OCI-LY1 (cell line): ENCODE results near the gene LAMC3.

Experiments
- EZH2 ChIP-seq: fragments of 200-600 bp; sonication (generic), shearing (Covaris generic); IDR thresholded peaks from 2 replicates; pipeline ENCODE4 v1.8.0; 2017; ENCODE audit warnings: borderline replicate concordance, mixed run types, mild to moderate bottlenecking, antibody characterized with exemption, low read length, moderate library complexity, mixed read lengths
- TF ChIP-seq, protein P1 (sequence below): fragments of 200-600 bp; sonication (generic), shearing (Covaris generic); IDR thresholded peaks from 2 replicates; pipeline ENCODE4 v1.5.1; 2017; ENCODE audit warnings: mild to moderate bottlenecking, antibody characterized with exemption, low read length, moderate library complexity, mixed read lengths

DNA sequence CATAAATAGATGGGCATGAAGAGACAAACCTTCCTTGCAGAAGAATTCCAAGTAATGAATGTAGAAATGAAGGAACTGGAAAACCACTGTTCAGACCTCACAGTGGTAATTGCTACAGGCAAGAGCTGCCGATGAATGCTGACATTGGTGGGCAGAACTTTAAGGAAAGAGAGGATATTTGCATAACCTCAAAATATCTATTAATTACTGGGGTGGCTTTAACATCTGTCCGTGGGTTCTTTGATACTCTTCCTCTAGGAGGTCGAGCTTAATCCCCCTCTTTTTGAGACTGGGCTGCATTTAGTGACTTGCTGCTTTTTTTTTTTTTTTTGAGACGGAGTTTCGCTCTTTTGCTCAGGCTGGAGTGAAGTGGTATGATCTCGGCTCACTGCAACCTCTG is 34.7 kb downstream of the LAMC3 start:
- TF ChIP-seq, protein P1, sequence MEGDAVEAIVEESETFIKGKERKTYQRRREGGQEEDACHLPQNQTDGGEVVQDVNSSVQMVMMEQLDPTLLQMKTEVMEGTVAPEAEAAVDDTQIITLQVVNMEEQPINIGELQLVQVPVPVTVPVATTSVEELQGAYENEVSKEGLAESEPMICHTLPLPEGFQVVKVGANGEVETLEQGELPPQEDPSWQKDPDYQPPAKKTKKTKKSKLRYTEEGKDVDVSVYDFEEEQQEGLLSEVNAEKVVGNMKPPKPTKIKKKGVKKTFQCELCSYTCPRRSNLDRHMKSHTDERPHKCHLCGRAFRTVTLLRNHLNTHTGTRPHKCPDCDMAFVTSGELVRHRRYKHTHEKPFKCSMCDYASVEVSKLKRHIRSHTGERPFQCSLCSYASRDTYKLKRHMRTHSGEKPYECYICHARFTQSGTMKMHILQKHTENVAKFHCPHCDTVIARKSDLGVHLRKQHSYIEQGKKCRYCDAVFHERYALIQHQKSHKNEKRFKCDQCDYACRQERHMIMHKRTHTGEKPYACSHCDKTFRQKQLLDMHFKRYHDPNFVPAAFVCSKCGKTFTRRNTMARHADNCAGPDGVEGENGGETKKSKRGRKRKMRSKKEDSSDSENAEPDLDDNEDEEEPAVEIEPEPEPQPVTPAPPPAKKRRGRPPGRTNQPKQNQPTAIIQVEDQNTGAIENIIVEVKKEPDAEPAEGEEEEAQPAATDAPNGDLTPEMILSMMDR, result no peak
- TF ChIP-seq EZH2, result no peak
